Bronchial epithelial cell (primary cell): ENCODE data around the gene CHST5. TPM values are rescaled to one million over a fixed set of nuclear protein-coding genes. Genes with fewer than 3 reads are reported as not detected.
"Not testable (repeated sequence)": the region's sequence is repeated elsewhere in the genome, so short reads cannot be mapped to it uniquely, and the experiment has no call there.

Experiments
- DNase-seq: peaks from one replicate; pipeline ENCODE4 v3.0.0-alpha.2; 2010; ENCODE audit warnings: low read depth
- FAIRE-seq: peaks from 2 replicates; lab custom pipeline; 2011; peaks lifted over from hg19 to GRCh38; lab: Jason Lieb, UNC
- H3K27me3 ChIP-seq: 2 replicates; pipeline ENCODE4 v1.5.1; 2011; ENCODE audit warnings: low read length; ENCODE audit not compliant: control insufficient read depth, insufficient read depth
- H3K36me3 ChIP-seq: 2 replicates; pipeline ENCODE4 v1.5.1; 2011; ENCODE audit warnings: low read length; ENCODE audit not compliant: control insufficient read depth, insufficient read depth
- H3K4me3 ChIP-seq: 2 replicates; pipeline ENCODE4 v1.5.1; 2011; ENCODE audit warnings: mild to moderate bottlenecking, low read depth, low read length, control low read depth
- CTCF ChIP-seq: IDR thresholded peaks from 2 replicates; pipeline ENCODE4 v1.5.1; 2011; ENCODE audit warnings: mild to moderate bottlenecking, moderate library complexity, low read length, control low read depth, inconsistent platforms; ENCODE audit not compliant: insufficient read depth, severe bottlenecking
- total RNA-seq: library from RNA; depleted of rRNA; stranded (reverse); fragments of >200 nt; gene quantifications from 2 replicates; pipeline ENCODE4 v1.2.1, GENCODE V29; 2014

Gene CHST5
- total RNA-seq, 1 donor from 2014 or later, result not detected

DNA sequence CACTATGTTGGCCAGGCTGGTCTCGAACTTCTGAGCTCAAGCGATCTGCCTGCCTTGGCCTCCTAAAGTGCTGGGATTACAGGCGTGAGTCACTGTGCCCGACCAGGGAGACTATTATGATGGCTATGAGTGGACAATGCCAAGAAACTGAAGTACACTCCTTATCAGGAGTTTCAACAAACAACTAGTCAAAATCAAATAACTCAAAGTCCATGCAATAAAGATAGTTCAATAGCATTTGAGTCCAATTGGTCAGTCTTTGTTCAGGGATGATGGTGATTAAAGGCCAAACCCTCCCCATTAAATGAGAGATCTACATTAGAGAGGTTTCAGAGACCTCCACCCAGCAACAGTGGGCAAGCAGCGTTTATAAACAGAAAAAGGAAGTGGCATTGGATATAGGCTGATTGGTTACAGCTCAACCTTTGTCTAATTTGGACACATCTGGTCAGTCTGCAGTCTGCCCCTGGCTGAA, 8.0 kb downstream of the CHST5 start:
- Histone ChIP-seq H3K36me3 (no peaks in the 10 kb centered on the region), H3K27me3 (no peaks in the 10 kb centered on the region), H3K4me3 (no peak overlapping the region)
- no peak for FAIRE-seq
- TF ChIP-seq CTCF, result no peak
- DNase-seq, result no peak

GRCh38 chr16:75526032-75526790, 9.7 kb downstream of the CHST5 start:
- no peak for TF ChIP-seq CTCF
- no peak overlapping the region for H3K4me3 ChIP-seq
- no peaks in the 10 kb centered on the region for H3K27me3 ChIP-seq
- FAIRE-seq (no peak), DNase-seq (no peak)
- no peaks in the 10 kb centered on the region for H3K36me3 ChIP-seq

DNA sequence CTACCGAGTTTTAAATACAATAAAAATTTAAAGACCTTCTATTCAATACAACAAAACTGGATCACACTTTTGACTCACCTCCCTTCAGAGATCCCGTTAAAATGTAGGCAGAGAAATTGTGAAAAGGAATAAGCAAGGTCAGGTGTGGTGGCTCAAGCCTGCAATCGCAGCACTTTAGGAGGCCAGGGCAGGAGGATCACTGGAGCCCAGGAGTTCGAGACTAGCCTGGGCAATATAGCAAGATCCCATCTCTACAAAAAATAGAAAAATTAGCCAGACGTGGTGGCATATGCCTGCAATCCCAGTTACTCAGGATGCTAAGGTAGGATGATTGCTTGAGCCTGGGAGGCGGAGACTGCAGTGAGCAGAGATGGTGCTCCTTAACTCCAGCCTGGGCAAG, 16.7 kb downstream of the CHST5 start:
- Histone ChIP-seq H3K36me3 (no peaks in the 10 kb centered on the region), H3K4me3 (no peak overlapping the region), H3K27me3 (no peaks in the 10 kb centered on the region)
- FAIRE-seq, result no peak
- no peak for DNase-seq
- no peak for TF ChIP-seq CTCF

DNA sequence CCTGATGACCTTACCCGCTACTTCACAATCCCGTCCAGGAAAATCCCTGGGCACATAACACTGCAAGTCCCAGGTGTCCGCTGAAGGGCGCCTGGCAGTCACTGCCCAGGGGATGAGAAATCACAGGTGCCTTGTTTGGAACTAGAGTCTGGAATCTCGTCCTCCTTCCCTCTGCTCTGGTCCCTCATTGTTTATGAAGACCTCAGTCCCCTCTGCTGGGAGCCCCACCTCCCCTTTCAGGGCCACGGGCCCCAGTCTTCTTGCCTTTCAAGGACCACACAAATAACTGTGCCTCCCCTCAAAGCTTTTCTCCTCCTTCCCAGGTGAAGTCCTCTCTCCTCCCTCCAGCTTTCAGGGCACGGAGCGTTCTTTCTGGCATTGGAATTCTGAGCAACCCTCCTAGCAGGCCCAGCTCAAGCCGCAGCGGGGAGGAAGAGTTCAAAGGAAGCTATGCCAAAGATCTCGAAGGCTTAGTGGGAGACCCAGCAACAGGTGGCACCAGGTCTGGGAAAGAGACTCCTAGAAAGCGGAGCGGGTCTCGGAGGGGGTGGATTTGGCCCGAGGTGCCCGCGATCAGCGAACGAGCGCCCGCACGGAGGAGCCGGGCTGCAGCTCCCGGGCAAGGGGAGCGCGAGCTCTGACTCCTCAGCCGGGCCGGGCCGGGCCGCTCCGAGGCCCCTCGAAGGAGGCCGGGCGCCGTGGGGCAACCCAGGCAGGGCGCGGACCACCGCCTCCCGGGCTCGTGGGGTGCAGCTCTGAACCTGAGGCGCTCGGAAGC, 19.5 kb downstream of the CHST5 start:
- FAIRE-seq, H3K36me3 ChIP-seq, DNase-seq, H3K27me3 ChIP-seq: not testable (repeated sequence)
- peak overlapping the region; percentile 71 for H3K4me3 ChIP-seq

GRCh38 chr16:75514296-75514695, 21.6 kb downstream of the CHST5 start:
- Histone ChIP-seq H3K36me3 (no peaks in the 10 kb centered on the region), H3K4me3 (no peak overlapping the region), H3K27me3 (no peaks in the 10 kb centered on the region)
- DNase-seq, result no peak
- FAIRE-seq, result no peak
- no peak for TF ChIP-seq CTCF

GRCh38 chr16:75506574-75506973, 29.3 kb downstream of the CHST5 start:
- no peak for TF ChIP-seq CTCF
- Histone ChIP-seq H3K4me3 (no peak overlapping the region), H3K27me3 (no peaks in the 10 kb centered on the region), H3K36me3 (no peaks in the 10 kb centered on the region)
- DNase-seq (peak; percentile 97), FAIRE-seq (no peak)
